Measurements from ENCODE around the gene VSIG10L. TPM values are rescaled to one million over a fixed set of nuclear protein-coding genes. Genes with fewer than 3 reads are reported as not detected.

Gene VSIG10L
- total RNA-seq, 1 experiment from 2014 or later, result 3.5 TPM

DNA sequence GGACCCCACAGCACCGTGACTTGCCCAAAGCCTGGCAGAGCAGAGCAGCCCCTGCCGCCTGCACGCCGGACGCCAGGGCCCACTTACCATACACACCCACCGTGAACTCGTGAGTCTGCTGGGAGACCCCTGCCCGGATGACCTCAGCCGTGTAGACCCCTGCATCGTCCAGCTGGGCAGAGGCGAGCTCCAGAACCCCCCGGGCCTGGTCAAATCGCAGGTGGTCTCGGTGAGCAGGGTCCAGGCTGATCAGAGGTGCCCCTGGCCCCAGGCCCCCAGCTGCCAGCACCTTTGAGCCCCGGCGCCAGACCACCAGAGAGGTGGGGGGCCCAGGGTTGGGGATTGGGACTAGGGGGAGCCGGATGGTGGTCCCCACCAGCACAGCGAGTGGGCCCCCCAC lies 873 bp downstream of the VSIG10L start:
- no TSS peak for BruUV-seq (replicated peaks)
- H2AFZ ChIP-seq (ENCODE audit: low read length), result no peak overlapping the region
- no peak overlapping the region for H3K9ac ChIP-seq (ENCODE audit: low read length)
- ATAC-seq (no peak), DNase-seq (no peak)
- TF ChIP-seq, protein P1, sequence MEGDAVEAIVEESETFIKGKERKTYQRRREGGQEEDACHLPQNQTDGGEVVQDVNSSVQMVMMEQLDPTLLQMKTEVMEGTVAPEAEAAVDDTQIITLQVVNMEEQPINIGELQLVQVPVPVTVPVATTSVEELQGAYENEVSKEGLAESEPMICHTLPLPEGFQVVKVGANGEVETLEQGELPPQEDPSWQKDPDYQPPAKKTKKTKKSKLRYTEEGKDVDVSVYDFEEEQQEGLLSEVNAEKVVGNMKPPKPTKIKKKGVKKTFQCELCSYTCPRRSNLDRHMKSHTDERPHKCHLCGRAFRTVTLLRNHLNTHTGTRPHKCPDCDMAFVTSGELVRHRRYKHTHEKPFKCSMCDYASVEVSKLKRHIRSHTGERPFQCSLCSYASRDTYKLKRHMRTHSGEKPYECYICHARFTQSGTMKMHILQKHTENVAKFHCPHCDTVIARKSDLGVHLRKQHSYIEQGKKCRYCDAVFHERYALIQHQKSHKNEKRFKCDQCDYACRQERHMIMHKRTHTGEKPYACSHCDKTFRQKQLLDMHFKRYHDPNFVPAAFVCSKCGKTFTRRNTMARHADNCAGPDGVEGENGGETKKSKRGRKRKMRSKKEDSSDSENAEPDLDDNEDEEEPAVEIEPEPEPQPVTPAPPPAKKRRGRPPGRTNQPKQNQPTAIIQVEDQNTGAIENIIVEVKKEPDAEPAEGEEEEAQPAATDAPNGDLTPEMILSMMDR (conservative IDR thresholded peaks at IDR 0.05; ENCODE audit: low read depth, low read length), result no peak
- TF ChIP-seq EZH2 (IDR thresholded peaks at IDR 0.05; ENCODE audit: low read length, unreplicated experiment) (no peak), EZH2phosphoT487 (IDR thresholded peaks at IDR 0.05; ENCODE audit: borderline replicate concordance, low read length) (no peak)
- H3K9me2 ChIP-seq (replicated peaks; ENCODE audit: low read length), result no peaks in the 10 kb centered on the region
- no peak overlapping the region for H3K4me3 ChIP-seq (ENCODE audit: low read length)
- H3F3A ChIP-seq (ENCODE audit: low read length, unreplicated experiment), result no peaks in the 10 kb centered on the region
- CTCF ChIA-PET, result interaction anchor here (1.2 kb wide), 1 partner anchor 316 kb away, joined by 8 read pairs; no protein-coding TSS in a partner anchor
- H3K4me2 ChIP-seq (ENCODE audit: low read length), result no peak overlapping the region
- POLR2A ChIA-PET (ENCODE audit: unreplicated experiment), result no interaction called here
- peaks cover 4% of the 10 kb centered on the region; the same call in 1 of the 2 replicates for H3K36me3 ChIP-seq (ENCODE audit: low read depth, low read length)
- no peak overlapping the region for H3K27ac ChIP-seq (ENCODE audit: low read length)
- intact Hi-C loops (cut with micrococcal nuclease), result no loop called here
- H3K79me2 ChIP-seq (ENCODE audit: low read length), result no peaks in the 10 kb centered on the region
- H3K9me3 ChIP-seq (ENCODE audit: low read length), result no peaks in the 10 kb centered on the region
- no peaks in the 10 kb centered on the region for H3K27me3 ChIP-seq (ENCODE audit: low read length)
- H4K20me1 ChIP-seq (ENCODE audit: low read length), result no peaks in the 10 kb centered on the region
- peaks cover 16% of the 10 kb centered on the region; the same call in 1 of the 2 replicates for H3K4me1 ChIP-seq (ENCODE audit: insufficient read depth, low read length)

GRCh38 chr19:51339687-51340656 lies 2.0 kb downstream of the VSIG10L start:
- Histone ChIP-seq H3K4me3 (ENCODE audit: low read length) (peak overlapping the region; percentile 72), H2AFZ (ENCODE audit: low read length) (peak overlapping the region; percentile 95), H3K27me3 (ENCODE audit: low read length) (no peaks in the 10 kb centered on the region), H3K36me3 (ENCODE audit: low read depth, low read length) (peaks cover under 1% of the 10 kb centered on the region; the same call in 1 of the 2 replicates), H3K4me2 (ENCODE audit: low read length) (peak overlapping the region; percentile 88), H3K9ac (ENCODE audit: low read length) (peak overlapping the region; percentile 34), H4K20me1 (ENCODE audit: low read length) (no peaks in the 10 kb centered on the region), H3K27ac (ENCODE audit: low read length) (0 out of 2 replicates have a peak overlapping the region, but pooled peaks have one; percentile 14), H3K9me2 (replicated peaks; ENCODE audit: low read length) (no peaks in the 10 kb centered on the region), H3K4me1 (ENCODE audit: insufficient read depth, low read length) (peaks cover 16% of the 10 kb centered on the region; the same call in 1 of the 2 replicates), H3F3A (ENCODE audit: low read length, unreplicated experiment) (no peaks in the 10 kb centered on the region), H3K79me2 (ENCODE audit: low read length) (no peaks in the 10 kb centered on the region), H3K9me3 (ENCODE audit: low read length) (no peaks in the 10 kb centered on the region)
- ChIA-PET POLR2A (ENCODE audit: unreplicated experiment) (interaction anchor here (0.6 to 1.4 kb wide), 8 partner anchors 19 to 740 kb away, joined by 3 to 26 read pairs (median 6); no protein-coding TSS in a partner anchor), CTCF (interaction anchor here (0.5 to 1.4 kb wide), 12 partner anchors 19 to 1471 kb away, joined by 3 to 12 read pairs (median 7); no protein-coding TSS in a partner anchor)
- intact Hi-C loops (cut with micrococcal nuclease), result loop anchor here (1.0 to 5.0 kb wide), 7 partner anchors 27 to 317 kb away; partner anchors contain the start of gene ZNF175
- TF ChIP-seq, protein P1 (conservative IDR thresholded peaks at IDR 0.05; ENCODE audit: low read depth, low read length), result no peak; the same call in 1 of the 2 replicates
- TF ChIP-seq EZH2phosphoT487 (IDR thresholded peaks at IDR 0.05; ENCODE audit: borderline replicate concordance, low read length), result no peak
- no peak for TF ChIP-seq EZH2 (IDR thresholded peaks at IDR 0.05; ENCODE audit: low read length, unreplicated experiment)
- no TSS peak for BruUV-seq (replicated peaks)
- peak; percentile 98 for DNase-seq
- peak; percentile 87 for ATAC-seq
